PC-9 (cell line): ENCODE measurements around the gene SYT11. TPM values are rescaled to one million over a fixed set of nuclear protein-coding genes. Genes with fewer than 3 reads are reported as not detected.
A peak's percentile ranks its signal among the peaks of the same experiment; 100 is the strongest.

Experiments used
- Bru-seq: library from RNA; stranded (reverse); fragments of 400-500 nt; gene quantifications from one replicate; lab custom pipeline; 2021; lab: Mats Ljungman, UMichigan
- BruChase-seq, 2 experiments: library from RNA; stranded (reverse); fragments of 400-500 nt; gene quantifications; one replicate each; lab custom pipeline; 2021; lab: Mats Ljungman, UMichigan
- BruUV-seq: library from RNA; stranded (reverse); fragments of 400-500 nt; replicated peaks from 2 replicates; lab custom pipeline; 2021; lab: Mats Ljungman, UMichigan
- CTCF ChIA-PET: fragments of 300-600 bp; sonication (Branson Sonifier 250); formaldehyde crosslinking; loops from one replicate; lab custom pipeline; 2022; ENCODE audit warnings: antibody characterized with exemption; lab: Charles Lee
- POLR2A ChIA-PET: fragments of 300-600 bp; sonication (Branson Sonifier 250); formaldehyde crosslinking; loops from one replicate; lab custom pipeline; 2022; ENCODE audit warnings: antibody characterized with exemption; ENCODE audit not compliant: unreplicated experiment; lab: Charles Lee
- DNase-seq, 2 experiments: peaks; one replicate each; pipeline versions ENCODE4 v3.0.0 to v3.0.0-alpha.2; 2015 to 2022; ENCODE audit warnings: mixed read lengths in 1 of 2
- H2AFZ ChIP-seq: fragments of 200-600 bp; sonication (generic); 2 replicates; pipeline ENCODE4 v1.8.1; 2017; ENCODE audit warnings: antibody characterized with exemption
- H3F3A ChIP-seq: fragments of 200-600 bp; sonication (generic); 2 replicates; pipeline ENCODE4 v1.8.1; 2017; ENCODE audit warnings: antibody characterized with exemption, mild to moderate bottlenecking, low read depth; ENCODE audit not compliant: insufficient read depth
- H3K27ac ChIP-seq: fragments of 200-600 bp; sonication (generic); 2 replicates; pipeline ENCODE4 v1.6.1; 2016; ENCODE audit warnings: mixed run types
- H3K27me3 ChIP-seq: fragments of 200-600 bp; sonication (generic); 2 replicates; pipeline ENCODE4 v1.6.1; 2016; ENCODE audit warnings: low read depth, mixed run types; ENCODE audit not compliant: insufficient read depth
- H3K36me3 ChIP-seq: fragments of 200-600 bp; sonication (generic); 2 replicates; pipeline ENCODE4 v1.6.1; 2016; ENCODE audit warnings: low read depth, mixed run types
- H3K4me1 ChIP-seq: fragments of 200-600 bp; sonication (generic); replicated peaks from 2 replicates; pipeline ENCODE4 v1.6.1; 2016; ENCODE audit warnings: mixed run types; ENCODE audit not compliant: insufficient read depth
- H3K4me2 ChIP-seq: fragments of 200-600 bp; sonication (generic); 2 replicates; pipeline ENCODE4 v1.6.1; 2017; ENCODE audit warnings: mixed run types
- H3K4me3 ChIP-seq: fragments of 200-600 bp; sonication (generic); 2 replicates; pipeline ENCODE4 v1.6.1; 2016; ENCODE audit warnings: mixed run types
- H3K79me2 ChIP-seq: fragments of 200-600 bp; sonication (generic); 2 replicates; pipeline ENCODE4 v1.6.1; 2017; ENCODE audit warnings: low read depth, mixed run types
- H3K9me2 ChIP-seq: fragments of 200-600 bp; sonication (generic); 2 replicates; pipeline ENCODE4 v1.8.1; 2017; ENCODE audit warnings: mild to moderate bottlenecking; ENCODE audit not compliant: insufficient read depth
- H3K9me3 ChIP-seq: fragments of 200-600 bp; sonication (generic); 2 replicates; pipeline ENCODE4 v1.8.1; 2016; ENCODE audit warnings: low read depth; ENCODE audit not compliant: insufficient read depth
- H4K20me1 ChIP-seq: fragments of 200-600 bp; sonication (generic); 2 replicates; pipeline ENCODE4 v1.8.1; 2017; ENCODE audit not compliant: insufficient read depth
- CTCF ChIP-seq: fragments of 200-600 bp; sonication (generic); conservative IDR thresholded peaks from 2 replicates; pipeline ENCODE4 v1.6.1; 2017; ENCODE audit warnings: mixed run types, antibody characterized with exemption, mild to moderate bottlenecking, moderate library complexity
- EZH2 ChIP-seq: fragments of 200-600 bp; sonication (generic); IDR thresholded peaks from 2 replicates; pipeline ENCODE4 v1.8.0; 2017; ENCODE audit warnings: antibody characterized with exemption, low read depth
- intact Hi-C: fragments of 100-400 bp; cut with micrococcal nuclease; formaldehyde crosslinking; loops from one replicate; pipeline ENCODE4 v1.10.0; 2022; ENCODE audit not compliant: unreplicated experiment
- long read RNA-seq: library from polyadenylated mRNA; stranded (forward); transcript quantifications from one replicate; pipeline ENCODE4 v2.0.0, GENCODE V29; 2022
- total RNA-seq: library from RNA; stranded (reverse); gene quantifications from 2 replicates; pipeline ENCODE4 v1.2.3, GENCODE V29; 2021

SYT11 gene, protein sequence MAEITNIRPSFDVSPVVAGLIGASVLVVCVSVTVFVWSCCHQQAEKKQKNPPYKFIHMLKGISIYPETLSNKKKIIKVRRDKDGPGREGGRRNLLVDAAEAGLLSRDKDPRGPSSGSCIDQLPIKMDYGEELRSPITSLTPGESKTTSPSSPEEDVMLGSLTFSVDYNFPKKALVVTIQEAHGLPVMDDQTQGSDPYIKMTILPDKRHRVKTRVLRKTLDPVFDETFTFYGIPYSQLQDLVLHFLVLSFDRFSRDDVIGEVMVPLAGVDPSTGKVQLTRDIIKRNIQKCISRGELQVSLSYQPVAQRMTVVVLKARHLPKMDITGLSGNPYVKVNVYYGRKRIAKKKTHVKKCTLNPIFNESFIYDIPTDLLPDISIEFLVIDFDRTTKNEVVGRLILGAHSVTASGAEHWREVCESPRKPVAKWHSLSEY
- 0.08 and 0.09 TPM in 2 replicates for total RNA-seq
- percentile 3 among the genes with signal in this experiment for Bru-seq, nascent RNA
- percentile 3 among the genes with signal in this experiment for BruChase-seq, experiment 1, labeled RNA remaining after a 2-hour chase
- percentile 13 among the genes with signal in this experiment for BruChase-seq, experiment 2, labeled RNA remaining after a 6-hour chase
- long read RNA-seq: 0 reads

DNA sequence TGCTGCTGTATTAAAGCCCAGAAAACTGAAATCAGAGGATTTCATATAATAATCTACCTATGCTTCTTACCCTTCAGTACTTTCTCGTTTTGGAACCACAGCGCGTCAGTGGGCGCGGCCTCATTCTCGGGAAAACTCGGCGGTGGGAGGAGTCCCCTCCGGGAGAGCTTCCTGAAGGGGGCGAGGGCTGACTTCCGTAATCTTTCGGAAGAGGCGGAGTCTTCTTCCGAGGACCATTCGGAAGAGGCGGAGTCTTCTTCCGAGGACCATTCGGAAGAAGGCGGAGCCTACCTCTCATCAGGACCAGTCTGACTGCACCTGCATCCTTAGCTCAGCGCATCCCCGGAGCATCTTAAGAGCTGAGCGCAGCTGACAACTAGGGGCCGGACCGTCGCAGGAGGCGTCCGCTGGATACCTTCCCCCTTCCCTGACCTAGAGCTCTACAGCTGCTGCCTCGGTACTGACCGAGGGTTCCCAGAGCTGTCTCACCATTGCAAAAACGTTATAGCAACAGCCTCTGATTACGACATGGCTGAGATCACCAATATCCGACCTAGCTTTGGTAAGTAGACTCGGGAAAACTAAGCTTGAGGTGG is at the start of gene SYT11:
Gene SYT11 (plus strand): TSS at position 334 of the 596 bp plus-strand sequence. CDS start 195 bp downstream, at position 529.
- H3K9me2 ChIP-seq: no peaks in the 10 kb centered on the region
- TF ChIP-seq EZH2 (no peak), CTCF (no peak)
- H2AFZ ChIP-seq: peak within 1 kb of the TSS; percentile 50
- H3K4me1 ChIP-seq: peaks cover 18% of the 10 kb centered on the region
- peak within 1 kb of the TSS; percentile 90 for H3K4me2 ChIP-seq
- H3F3A ChIP-seq: peaks cover 35% of the 10 kb centered on the region
- intact Hi-C loops: loop anchor here (1.0 to 5.0 kb wide), 2 partner anchors 34 to 53 kb away; partner anchors contain the start of gene RIT1
- no peaks in the 10 kb centered on the region for H3K9me3 ChIP-seq
- BruUV-seq: no TSS peak
- H3K27ac ChIP-seq: peak within 1 kb of the TSS; percentile 56
- ChIA-PET POLR2A (interaction anchor here (0.5 kb wide), 1 partner anchor 66 kb away, joined by 3 read pairs; no protein-coding TSS in a partner anchor), CTCF (no interaction called here)
- H3K36me3 ChIP-seq: peaks cover 13% of the 10 kb centered on the region; the same call in 1 of the 2 replicates
- no peaks in the 10 kb centered on the region for H4K20me1 ChIP-seq
- peaks cover 26% of the 10 kb centered on the region for H3K79me2 ChIP-seq
- H3K27me3 ChIP-seq: peaks cover 15% of the 10 kb centered on the region; the same call in 1 of the 2 replicates
- DNase-seq: peak; percentile 88 to 92
- peak within 1 kb of the TSS; percentile 51; the same call in 1 of the 2 replicates for H3K4me3 ChIP-seq

- ChIA-PET CTCF (no interaction called here), POLR2A (no interaction called here)
- peaks cover 35% of the 10 kb centered on the region for H3K36me3 ChIP-seq
- no peak overlapping the region for H2AFZ ChIP-seq
- peaks cover 9% of the 10 kb centered on the region; the same call in 1 of the 2 replicates for H3F3A ChIP-seq
- TF ChIP-seq EZH2 (no peak), CTCF (no peak)
- no peak overlapping the region for H3K4me3 ChIP-seq
- no peak overlapping the region for H3K27ac ChIP-seq
- no peak for DNase-seq
- H3K9me2 ChIP-seq: no peaks in the 10 kb centered on the region
- no peaks in the 10 kb centered on the region for H3K27me3 ChIP-seq
- no peaks in the 10 kb centered on the region for H3K4me1 ChIP-seq
- no TSS peak for BruUV-seq
- H3K9me3 ChIP-seq: no peaks in the 10 kb centered on the region
- H3K4me2 ChIP-seq: no peak overlapping the region
- no peaks in the 10 kb centered on the region for H4K20me1 ChIP-seq
- H3K79me2 ChIP-seq: no peaks in the 10 kb centered on the region
- intact Hi-C loops: no loop called here
Observed at GRCh38 chr1:155812878-155813277, 46.5 kb upstream of the SYT11 start.

DNA sequence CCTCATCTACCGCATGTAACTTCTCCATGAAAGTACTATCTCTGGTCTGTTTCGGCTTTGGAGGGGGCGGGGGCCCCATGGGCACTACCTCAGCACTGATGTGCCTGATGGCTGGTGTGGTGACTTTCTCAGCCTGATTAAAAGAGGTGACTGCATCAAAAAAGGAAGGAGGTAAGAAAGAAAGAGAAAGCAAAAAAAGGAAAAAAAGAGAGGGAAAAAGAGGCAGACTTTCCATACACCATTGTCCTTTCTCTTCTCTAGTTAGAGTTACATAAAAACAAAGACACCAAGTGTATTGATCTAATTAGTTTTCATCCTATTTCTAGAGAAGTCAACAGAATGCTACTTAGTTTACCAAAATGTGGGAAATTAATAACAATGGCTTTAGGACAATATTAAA is 45.7 kb upstream of the SYT11 start:
- H3K27ac ChIP-seq: no peak overlapping the region
- no TSS peak for BruUV-seq

More for the DNA sequence above, 45.7 kb upstream of the SYT11 start:
- H3F3A ChIP-seq: peaks cover 9% of the 10 kb centered on the region; the same call in 1 of the 2 replicates
- H3K27me3 ChIP-seq: no peaks in the 10 kb centered on the region
- CTCF ChIA-PET: no interaction called here
- H2AFZ ChIP-seq: no peak overlapping the region
- H3K4me3 ChIP-seq: no peak overlapping the region
- no peaks in the 10 kb centered on the region for H3K9me2 ChIP-seq
- H3K4me2 ChIP-seq: no peak overlapping the region
- no peaks in the 10 kb centered on the region for H3K9me3 ChIP-seq
- H3K36me3 ChIP-seq: peaks cover 35% of the 10 kb centered on the region
- POLR2A ChIA-PET: no interaction called here
- DNase-seq: no peak
- intact Hi-C loops: no loop called here
- no peaks in the 10 kb centered on the region for H3K4me1 ChIP-seq
- no peaks in the 10 kb centered on the region for H4K20me1 ChIP-seq
- H3K79me2 ChIP-seq: no peaks in the 10 kb centered on the region
- TF ChIP-seq CTCF: no peak
